HS-5 (cell line): Measurements from ENCODE around the gene MARCHF7.
"Not testable (repeated sequence)": the region's sequence is repeated elsewhere in the genome, so short reads cannot be mapped to it uniquely, and the experiment has no call there.

Experiments used
- DNase-seq: peaks from one replicate; pipeline ENCODE4 v3.0.0-alpha.2; 2012; ENCODE audit warnings: low read depth

The MARCHF7 gene

DNA sequence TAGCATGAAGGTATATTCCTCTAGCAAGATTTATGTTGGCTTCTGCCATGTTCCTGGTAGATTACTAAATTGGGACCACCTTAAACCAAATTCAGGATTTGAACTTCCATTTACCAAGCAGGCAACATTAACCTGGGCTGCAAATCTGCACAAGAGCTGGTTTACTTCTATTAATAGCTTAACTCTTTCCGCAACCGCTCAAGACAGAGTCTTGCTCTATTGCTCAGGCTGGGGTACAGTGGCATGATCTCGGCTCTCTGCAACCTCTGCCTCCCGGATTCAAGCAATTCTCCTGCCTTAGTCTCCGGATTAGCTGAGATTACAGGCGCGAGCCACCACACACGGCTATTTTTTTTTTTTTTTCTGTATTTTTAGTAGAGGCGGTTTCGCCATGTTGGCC, 8.4 kb downstream of the MARCHF7 start:
- no peak for DNase-seq

- DNase-seq: no peak
Observed at GRCh38 chr2:159722580-159722979, 10.3 kb downstream of the MARCHF7 start.

- not testable (repeated sequence) for DNase-seq
Observed at GRCh38 chr2:159724795-159725572, 12.7 kb downstream of the MARCHF7 start.

- DNase-seq: no peak
Observed at GRCh38 chr2:159725713-159726112, 13.4 kb downstream of the MARCHF7 start.

DNA sequence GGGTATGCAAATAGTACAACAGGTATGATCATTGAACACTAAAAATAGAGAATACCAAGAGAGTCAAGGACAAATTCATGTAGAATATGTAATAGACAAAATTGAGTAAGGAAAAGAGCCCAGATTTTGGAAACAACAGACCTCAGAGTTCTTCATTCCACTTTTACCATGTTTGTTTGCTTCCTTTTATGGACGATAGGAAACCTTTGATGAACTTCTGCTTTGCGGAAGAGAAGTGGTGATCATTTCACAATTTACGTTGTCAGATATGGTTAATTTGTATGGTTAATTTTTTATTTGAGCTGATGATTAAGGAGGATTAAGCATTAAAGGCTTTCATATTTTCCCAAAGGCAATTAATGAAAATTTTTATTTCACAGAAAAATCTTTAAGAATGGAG, 16.3 kb downstream of the MARCHF7 start:
- no peak for DNase-seq

- no peak for DNase-seq
Observed at GRCh38 chr2:159735648-159736047, 23.3 kb downstream of the MARCHF7 start.

DNA sequence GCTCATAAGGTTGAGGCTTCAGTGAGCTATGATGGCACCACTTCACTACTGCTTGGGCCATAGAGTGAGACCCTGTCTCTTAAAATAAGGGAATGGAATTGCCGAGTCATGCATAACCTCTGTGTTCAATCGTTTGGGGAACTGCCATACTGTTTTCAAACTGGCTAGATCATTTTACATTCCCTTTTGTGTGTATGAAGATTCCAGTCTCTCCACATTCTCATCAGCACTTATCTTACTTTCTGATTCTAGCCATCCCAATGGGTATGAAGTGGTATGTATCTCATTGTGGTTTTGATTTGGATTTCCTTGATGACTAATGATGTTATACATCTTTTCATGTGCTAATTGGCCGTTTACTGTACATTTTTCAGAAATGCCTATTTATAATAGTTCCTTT, 23.7 kb downstream of the MARCHF7 start:
- peak; percentile 32 for DNase-seq

GRCh38 chr2:159737292-159737916, 25.1 kb downstream of the MARCHF7 start:
- no peak for DNase-seq

- DNase-seq: no peak
Observed at GRCh38 chr2:159737917-159738296, 25.6 kb downstream of the MARCHF7 start.

- no peak for DNase-seq
Observed at GRCh38 chr2:159738509-159739390, 26.4 kb downstream of the MARCHF7 start.

DNA sequence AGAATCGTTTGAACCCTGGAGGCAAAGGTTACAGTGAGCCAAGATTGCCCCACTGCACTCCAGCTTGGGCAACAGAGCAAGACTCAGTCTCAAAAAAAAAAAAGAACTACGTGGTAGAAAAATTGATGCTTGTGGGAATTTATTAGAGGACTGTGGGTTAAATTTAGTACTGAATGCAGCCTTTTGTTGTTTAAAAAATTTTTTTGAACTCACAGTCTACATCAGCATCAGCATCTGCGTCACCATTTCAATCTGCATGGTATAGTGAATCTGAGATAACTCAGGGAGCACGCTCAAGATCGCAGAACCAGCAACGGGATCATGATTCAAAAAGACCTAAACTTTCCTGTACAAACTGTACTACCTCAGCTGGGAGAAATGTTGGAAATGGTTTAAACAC, 30.5 kb downstream of the MARCHF7 start:
- no peak for DNase-seq

GRCh38 chr2:159744363-159744762, 32.1 kb downstream of the MARCHF7 start:
- no peak for DNase-seq

DNA sequence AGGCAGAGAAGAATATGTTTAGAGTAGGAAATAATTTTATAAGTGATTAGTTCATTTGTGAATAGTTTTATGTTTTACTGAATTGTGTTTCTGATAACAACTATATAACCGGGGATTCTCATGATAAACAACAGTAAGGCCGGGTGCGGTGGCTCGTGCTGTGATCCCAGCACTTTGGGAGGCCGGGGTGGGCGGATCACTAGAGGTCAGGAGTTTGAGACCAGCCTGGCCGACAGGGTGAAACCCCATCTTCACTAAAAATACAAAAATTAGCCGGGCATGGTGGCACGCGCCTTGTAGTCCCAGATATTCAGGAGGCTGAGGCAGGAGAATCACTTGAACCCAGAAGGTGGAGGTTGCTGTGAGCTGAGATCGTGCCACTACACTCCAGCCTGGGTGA, 32.9 kb downstream of the MARCHF7 start:
- DNase-seq: not testable (repeated sequence)

GRCh38 chr2:159748089-159748488, 35.8 kb downstream of the MARCHF7 start:
- no peak for DNase-seq

- DNase-seq: no peak
Observed at GRCh38 chr2:159750873-159751272, 38.6 kb downstream of the MARCHF7 start.

GRCh38 chr2:159753797-159754196, 41.5 kb downstream of the MARCHF7 start:
- DNase-seq: no peak

GRCh38 chr2:159755014-159755413, 42.7 kb downstream of the MARCHF7 start:
- DNase-seq: no peak

DNA sequence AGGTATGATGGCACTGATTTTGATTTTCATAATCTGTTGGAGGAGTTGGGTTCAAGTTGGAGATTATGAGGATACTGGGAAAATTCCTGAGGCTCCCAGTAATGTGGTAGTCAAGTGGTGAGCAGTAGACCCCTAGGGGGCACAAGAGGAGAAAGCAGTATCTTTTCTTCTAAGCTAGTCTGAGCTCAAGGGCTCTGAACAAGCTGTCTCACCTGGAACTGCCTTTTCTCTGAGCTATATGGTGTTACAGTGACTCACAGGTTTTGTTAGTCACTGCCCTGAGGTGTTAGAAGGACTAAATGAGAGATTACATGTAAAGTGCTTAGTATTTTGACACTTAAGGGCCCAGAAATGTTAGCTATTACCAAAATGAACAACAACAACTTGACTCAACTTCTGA, 43.5 kb downstream of the MARCHF7 start:
- DNase-seq: no peak

- DNase-seq: no peak
Observed at GRCh38 chr2:159758239-159758638, 45.9 kb downstream of the MARCHF7 start.

DNA sequence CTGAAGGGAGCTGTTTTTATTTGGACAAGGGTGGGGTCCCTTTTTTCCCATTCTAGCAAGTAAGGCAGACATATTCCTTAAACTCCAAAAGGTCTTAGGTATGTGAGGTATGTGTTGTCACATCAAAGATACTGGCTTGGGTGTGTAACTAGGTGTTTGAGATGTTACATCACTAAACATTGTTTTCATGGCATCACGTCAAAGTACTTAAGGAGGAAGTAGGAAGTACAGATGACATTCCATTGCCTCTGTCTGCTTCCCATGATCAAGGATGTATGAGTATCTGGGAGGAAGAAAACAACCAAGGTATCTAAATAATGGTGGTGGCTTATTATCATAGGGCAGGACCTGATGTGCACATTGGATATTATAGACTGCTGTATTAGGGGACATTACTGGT, 46.4 kb downstream of the MARCHF7 start:
- no peak for DNase-seq

DNA sequence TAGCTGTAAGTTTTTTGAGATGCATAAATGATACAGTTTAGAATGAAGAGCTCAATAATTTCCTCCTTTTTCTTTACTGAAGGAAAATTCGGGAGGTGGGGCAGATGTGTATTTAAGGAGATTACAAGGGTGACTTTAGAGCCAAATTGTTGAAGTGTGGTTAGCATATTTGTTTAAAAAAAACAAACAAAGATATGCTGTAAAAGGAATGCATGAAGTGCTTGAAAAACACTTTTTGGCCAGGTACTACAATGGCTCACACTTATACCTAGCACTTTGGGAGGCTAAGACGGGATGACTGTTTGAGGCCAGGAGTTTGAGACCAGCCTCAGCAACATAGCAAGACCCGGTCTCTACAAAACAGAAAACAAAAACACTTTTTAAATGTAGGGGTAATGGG, 47.3 kb downstream of the MARCHF7 start:
- no peak for DNase-seq

GRCh38 chr2:159760326-159760725, 48.0 kb downstream of the MARCHF7 start:
- DNase-seq: no peak

GRCh38 chr2:159762075-159762474, 49.8 kb downstream of the MARCHF7 start:
- no peak for DNase-seq
